A172 (cell line): ENCODE measurements around the gene TRAPPC5. TPM values are rescaled to one million over a fixed set of nuclear protein-coding genes. Genes with fewer than 3 reads are reported as not detected.

Experiments
- DNase-seq: peaks from one replicate; pipeline ENCODE4 v3.0.0-alpha.2; 2015; ENCODE audit warnings: low spot score
- total RNA-seq: library from RNA; depleted of rRNA; stranded (reverse); fragments of >200 nt; shearing (Covaris generic); gene quantifications from 2 replicates; pipeline ENCODE4 v1.2.3, GENCODE V29; 2014

The TRAPPC5 gene
- total RNA-seq, 1 experiment from 2014 or later, result 176 TPM

DNA sequence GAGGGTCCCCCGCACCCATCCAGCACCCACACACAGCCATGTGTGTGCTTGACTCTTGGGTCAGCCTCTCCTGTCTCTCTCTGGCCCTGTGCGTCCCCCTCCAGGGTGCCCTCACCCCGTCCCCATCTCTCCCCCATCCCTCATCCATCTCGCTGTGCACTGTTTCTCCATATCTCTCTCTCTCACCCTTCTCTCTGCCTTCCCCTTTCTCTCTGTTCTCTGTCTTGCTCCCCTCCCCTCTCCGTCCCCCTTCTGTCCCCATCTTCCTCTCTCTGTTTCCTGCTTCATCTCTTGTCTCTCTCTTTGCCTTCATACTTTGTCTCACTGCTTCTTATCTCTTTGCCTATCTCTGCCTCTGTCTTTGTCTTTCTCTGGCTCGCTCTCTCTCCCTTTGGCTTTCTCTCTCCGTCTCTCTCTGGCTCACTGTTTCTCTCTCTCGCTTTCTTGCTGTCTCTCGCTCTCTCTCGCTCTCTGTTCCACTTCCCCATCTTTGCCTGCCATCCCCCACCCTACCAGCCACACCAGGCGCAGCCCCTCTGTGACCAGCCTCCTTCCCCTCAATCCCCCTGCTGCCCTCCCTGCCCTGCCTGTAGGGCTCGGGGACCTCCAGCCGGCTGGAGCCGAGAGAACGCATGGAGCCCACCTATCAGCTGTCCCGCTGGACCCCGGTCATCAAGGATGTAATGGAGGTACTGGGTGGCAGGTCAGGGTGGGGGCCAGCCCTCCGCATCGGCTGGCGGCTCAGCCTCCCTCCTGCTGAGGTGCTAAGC is 34.8 kb upstream of the TRAPPC5 start:
- no peak for DNase-seq

DNA sequence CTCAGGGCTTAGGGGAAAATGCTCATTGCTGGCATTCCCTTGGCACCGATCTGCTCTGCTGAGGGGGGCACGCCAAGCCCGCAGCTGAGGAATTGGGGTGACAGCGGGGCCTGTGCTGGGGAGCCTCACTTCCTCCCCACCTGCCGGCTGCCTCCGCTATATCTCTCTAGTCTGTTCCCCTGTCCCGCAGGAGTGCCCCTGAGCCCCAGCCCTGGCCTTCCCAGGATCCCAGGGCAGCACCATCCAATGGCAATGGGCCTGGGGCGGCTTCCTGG is 34.3 kb upstream of the TRAPPC5 start:
- no peak for DNase-seq

DNA sequence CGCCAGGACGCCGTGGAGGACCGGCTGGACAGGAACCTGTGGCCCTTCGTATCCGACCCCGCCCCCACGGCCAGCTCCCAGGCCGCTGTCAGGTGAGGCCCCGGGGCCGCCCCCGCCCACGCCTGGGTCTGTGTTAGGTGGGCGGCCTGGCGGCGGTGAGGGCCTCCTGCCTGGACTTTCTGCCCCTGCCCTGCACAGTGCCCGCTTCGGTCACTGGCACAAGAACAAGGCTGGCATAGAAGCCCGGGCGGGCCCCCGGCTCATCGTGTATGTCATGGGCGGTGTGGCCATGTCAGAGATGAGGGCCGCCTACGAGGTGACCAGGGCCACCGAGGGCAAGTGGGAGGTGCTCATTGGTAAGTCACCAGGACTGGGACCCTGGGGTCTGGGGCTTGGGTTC is 33.5 kb upstream of the TRAPPC5 start:
- DNase-seq, result no peak

DNA sequence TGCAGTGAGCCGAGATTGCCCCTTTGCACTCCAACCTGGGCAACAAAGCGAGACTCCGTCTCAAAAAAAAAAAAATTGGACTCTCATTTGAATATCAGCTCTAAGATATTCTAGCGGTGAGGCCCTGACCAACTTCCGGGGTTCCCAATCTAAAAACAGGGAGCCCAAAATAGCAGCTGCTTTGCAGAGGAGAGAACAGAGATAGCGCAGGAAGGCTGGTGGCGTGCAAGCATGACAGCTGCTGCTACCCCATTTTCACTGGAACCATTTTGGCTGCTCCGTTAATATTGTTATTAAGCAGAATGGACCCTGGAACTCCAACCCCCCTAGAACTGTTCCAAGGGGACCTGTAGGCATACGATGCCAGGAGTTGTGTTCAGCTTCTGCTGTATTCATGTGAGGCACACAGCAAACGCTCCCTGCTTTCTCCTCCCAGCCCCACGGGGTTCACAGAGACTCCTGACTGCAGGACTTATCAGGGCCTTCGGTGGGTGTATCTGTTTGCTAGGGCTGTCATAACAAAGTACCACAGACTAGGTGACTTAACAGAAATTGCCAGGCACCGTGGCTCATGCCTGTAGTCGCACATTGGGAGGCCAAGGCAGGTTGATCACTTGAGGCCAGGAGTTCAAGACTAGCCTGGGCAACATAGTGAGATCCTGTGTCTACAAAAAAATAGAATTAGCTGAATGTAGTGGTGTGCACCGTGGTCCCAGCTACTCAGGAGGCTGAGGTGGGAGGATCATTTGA is 32.2 kb upstream of the TRAPPC5 start:
- no peak for DNase-seq

DNA sequence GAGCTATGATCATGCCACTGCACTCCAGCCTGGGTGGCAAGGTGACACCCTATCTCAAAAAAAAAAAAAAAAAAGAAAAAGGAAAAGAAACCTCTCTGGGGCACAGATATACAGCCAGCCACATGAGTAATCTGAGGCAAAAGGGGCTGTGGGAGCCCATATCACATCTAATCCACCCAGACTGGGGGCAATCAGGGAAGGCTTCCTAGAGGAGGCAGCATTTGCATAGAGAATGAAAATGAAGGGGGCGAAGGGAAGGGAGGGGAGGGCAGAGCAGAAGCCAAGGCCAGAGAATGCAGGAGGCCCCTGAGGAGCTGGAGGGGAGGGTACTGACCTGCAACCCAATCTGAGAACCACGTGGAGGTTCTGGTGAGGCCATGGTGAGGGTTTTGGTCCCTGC is 30.5 kb upstream of the TRAPPC5 start:
- DNase-seq, result no peak

DNA sequence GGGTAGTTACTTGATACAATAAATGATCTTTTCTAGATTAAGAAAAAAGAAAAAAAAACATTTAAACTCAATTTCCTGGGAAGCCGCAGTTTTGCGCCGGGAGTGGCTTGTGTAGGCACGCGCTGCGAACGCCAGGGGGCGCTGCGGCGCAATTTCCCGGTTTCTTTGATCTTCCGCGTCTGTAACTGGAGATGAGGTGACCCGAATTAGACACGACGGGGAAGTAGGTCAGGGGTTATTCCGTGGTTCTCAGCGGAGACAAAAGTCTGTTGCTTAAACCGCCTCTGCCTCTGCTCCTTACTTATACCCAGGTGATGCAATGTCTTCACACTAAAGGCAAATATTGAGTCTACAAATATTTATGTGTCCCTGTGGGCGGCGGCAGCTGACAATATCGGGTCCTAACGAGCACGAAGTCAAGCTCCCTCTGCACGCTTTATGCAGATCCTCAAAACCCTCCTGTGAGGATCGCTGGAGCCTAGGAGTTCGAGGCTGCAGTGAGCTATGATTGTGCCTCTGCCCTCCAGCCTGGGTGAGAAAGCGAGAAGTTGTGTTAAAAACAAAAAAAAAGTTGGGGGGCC is 28.5 kb upstream of the TRAPPC5 start:
- DNase-seq, result peak; percentile 49

DNA sequence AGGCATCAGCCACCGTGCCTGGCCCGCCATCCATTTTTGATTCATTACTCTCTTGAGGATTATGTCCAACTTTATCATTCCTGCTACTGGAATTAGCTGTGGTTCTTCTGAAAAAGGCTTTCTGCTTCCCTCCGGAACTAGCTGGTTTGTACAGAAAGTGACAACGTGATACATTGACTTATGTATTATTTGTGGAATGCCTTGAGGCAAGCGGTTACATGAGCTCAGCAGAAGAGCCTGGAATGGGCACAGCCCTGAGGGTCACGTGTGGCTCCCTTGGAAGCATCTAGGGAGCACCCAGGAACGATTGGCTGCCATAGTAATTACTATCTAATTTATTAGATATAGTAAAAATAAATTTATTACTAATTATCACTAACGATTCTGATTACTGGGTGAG is 26.2 kb upstream of the TRAPPC5 start:
- DNase-seq, result no peak

DNA sequence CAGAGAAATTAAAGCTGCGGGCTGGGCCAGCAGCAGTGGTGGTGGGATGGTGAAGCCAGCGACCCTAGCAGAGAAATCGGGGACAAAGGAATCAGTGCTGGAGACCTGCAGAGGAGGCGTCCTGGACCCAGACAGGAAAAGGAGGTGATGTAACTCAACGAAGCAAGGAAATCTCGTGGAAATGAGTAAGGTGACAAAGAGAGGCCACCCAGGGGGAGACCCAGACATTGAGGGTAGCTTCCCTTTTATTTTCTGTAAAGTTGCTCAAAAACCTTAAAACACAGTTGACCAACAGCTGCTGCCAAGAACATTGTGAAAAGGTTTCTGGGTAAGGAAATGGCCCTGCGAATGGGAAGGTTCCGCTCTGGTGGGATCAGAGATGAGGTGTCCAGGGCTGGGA is 25.1 kb upstream of the TRAPPC5 start:
- no peak for DNase-seq

DNA sequence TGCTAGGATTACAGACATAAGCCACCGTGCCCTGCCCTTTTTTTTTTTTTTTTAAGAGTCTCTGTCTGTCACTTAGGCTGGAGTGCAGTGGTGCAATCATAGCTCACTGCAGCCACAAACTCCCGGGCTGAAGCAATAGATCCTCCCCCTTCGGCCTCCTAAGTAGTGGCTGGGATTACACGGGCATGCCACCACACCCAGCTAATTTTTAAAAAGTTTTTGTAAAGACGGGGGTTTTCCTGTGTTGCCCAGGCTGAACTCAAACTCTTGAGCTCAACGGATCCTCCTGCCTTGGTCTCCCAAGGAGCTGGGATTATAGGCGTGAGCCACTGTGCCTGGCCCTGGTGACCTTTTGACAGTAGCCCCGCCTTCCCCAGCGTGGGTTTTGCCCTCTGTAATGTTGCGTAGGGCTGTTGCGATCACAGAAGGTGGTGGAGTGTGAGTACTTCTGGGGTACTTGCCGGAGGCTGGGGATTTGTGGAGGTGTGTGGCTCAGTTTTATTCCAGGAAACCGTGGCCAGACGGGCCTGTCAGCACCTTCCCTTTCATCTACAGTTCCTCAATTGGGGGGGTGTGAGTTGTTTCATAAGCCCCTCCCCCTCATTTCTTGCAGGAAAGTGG is 23.4 kb upstream of the TRAPPC5 start:
- DNase-seq, result no peak

DNA sequence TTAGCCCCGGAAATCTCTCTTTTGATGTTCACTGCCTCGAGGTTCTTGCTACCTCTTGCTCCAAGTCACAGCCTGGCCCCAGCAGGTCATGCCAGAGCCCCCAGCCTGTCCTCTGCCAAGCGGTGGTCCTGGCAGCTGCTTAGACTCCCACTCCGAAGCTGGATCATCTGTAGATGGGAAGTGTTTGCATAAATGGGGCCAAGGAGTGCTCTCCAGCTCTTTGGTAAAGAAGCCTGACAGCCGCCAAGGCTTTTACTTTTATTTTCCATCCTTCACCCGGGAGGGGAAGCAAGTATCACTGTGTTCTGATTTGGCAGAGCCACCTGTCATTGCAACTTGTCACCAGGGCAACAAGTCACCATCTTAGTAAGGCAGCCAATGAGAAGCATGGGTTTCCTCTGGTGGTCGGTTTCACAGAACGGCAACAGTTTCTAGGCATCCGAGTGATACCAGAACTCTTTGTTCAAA is 22.4 kb upstream of the TRAPPC5 start:
- peak; percentile 16 for DNase-seq

DNA sequence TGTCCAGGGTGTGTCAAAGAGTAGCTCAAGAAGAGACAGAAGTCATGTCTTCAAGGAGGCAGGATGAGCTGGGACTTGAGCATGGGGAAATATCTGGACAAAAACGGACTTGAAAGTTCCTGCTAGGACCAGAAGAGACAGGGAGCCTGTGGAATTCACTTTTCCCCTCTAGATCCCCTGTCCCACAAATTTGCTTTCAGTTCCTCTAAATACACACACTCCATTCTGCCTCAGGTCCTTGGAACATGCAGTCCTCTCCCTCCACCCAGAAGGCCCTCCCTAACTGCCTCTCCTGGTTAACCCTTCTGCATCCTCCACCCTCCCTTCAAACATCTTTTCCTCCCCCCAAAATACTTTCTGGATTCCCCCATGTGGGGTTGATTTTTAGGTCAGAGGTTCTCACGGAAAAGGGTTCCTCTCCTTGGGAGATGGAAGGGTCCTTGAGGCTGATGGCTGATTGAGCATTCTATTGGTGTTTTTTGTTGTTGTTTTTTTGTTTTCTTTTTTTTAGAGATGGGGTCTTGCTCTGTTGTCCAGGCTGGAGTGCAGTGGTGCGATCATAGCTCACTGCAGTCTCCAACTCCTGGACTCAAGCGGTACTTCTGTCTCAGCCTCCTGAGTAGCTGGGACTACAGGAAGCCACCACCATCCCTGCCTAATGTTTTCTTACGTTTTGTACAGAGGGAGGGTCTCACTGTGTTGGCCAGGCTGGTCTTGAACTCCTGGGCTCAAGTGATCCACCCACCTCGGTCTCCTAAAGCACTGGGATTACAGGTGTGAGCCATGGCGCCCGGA is 18.7 kb upstream of the TRAPPC5 start:
- no peak for DNase-seq

DNA sequence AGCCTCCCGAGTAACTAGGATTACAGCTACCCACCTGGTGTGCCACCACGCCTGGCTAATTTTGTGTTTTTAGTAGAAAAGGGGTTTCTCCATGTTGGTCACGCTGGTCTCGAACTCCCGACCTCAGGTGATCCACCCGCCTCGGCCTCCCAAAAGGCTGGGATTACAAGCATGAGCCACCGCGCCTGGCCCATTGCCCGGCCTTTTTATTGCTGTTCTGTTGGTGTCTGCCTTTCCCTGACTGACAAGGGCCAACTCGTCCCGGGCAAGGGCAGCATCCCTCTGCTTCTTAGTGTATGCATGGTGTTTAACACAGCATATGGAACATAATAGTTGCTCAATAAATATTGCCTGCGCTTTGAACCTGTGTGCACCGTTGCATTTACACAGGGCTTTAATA is 18.0 kb upstream of the TRAPPC5 start:
- no peak for DNase-seq

DNA sequence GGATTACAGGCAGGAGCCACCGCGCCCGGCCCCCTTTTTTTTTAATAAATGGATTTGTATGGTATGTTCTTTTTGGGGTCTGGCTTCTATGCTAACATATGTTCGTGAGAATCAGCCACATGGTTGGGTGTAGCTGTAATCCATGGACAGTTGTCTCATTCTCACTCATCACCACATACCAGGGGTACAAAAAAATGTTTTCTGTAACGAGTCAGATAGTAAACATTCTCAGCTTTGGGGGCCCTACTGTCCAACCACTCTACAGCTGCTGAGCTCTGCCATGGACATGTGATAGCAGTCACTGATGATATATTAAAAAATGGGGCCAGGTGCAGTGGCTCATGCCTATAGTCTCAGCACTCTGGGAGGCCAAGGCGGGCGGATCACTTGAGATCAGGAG is 16.9 kb upstream of the TRAPPC5 start:
- no peak for DNase-seq

DNA sequence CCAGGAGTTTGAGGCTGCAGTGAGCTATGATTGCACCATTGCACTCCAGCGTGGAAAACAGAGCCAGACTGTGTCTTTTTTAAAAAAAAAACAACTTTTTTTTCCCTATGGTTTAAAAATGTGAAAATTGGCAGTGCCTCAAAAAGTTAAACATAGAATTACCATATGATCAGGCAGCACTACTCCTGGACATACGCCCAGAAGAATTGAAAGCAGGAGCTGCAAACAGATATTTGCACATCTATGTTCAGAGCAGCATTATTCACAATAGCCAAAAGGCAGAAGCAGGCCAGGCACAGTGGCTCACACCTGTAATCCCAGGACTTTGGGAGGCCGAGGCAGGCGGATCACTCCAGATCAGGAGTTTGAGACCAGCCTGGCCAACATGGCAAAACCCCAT is 15.6 kb upstream of the TRAPPC5 start:
- no peak for DNase-seq

DNA sequence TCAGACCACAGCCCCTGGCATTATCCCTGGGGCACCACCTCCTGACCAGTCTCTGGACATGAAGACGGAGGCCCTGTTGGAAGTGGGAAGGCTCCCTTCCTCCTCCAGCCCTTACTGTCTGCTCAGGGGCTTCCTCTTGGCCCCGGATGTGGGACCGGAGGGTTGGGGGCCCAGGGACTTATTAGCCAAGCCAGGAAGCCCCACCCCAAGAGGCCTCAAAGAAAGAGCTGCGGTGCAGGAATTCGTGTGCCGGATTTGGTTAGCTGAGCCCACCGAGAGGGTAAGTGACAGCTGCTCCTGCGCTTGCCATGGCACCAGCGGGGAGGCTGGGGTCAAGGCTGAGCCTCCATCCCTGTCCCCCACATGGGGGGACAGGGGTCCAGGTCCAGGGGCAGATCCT is 11.8 kb upstream of the TRAPPC5 start, which contains the start of gene RETN:
TSS of gene RETN (plus strand) at position 208 of the 400 bp plus-strand sequence. CDS start 278 bp downstream, outside the sequence.
- DNase-seq, result no peak

DNA sequence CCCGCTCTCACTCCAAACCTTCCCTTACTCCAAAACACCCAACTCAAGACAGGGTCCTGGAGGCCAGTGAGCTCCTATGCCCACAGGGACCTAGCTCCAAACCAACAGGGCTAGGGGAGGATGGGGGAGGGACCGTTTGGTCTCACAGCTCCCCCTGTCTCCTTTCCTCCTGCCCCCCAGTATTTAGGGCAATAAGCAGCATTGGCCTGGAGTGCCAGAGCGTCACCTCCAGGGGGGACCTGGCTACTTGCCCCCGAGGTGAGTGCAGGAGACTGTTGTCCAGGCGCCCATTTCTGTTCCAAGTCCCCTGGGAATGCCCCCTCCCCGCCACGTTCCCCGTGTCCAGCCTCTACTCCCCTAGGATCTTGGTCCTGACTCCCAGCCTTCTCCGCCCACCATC is 11.0 kb upstream of the TRAPPC5 start:
- DNase-seq, result no peak

DNA sequence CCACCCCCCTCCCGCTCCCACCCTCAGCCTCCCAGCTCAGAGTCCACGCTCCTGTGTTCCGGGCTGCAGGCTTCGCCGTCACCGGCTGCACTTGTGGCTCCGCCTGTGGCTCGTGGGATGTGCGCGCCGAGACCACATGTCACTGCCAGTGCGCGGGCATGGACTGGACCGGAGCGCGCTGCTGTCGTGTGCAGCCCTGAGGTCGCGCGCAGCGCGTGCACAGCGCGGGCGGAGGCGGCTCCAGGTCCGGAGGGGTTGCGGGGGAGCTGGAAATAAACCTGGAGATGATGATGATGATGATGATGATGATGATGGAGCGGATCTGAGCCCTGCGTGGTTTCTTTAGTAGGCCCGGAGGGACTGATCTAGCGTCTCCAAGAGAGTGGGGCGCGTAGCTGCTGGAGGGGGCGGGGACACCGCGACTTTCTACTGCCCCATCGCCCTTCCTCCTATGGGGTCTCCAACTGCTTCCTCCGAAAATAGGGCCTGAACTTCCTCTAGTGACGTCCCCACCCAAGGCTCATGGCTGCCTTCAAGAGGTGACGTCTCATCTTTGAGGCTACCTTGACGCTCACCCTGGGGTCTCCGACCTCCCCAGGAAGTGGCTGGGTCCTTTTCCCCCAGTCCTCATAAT is 10.4 kb upstream of the TRAPPC5 start:
- no peak for DNase-seq

DNA sequence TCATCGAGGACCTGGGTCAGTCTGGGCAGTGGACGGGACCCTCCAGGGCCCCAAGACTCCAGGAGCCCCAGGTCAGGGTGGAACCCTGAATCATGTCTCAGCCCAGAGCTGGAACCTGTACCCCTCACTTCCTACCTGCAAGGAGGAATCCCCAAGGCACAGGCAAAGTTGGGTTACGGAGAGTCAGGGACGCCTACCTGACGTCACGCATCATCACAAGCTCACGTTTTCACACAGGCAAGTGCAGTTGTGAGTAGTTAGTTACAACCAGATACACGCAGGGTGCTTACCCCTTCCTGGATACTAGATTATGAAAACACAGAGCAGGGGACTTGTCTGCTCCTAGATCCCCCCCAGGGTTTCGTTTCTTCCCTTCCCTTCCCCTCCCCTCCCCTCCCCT is 9.8 kb upstream of the TRAPPC5 start:
- DNase-seq, result no peak

DNA sequence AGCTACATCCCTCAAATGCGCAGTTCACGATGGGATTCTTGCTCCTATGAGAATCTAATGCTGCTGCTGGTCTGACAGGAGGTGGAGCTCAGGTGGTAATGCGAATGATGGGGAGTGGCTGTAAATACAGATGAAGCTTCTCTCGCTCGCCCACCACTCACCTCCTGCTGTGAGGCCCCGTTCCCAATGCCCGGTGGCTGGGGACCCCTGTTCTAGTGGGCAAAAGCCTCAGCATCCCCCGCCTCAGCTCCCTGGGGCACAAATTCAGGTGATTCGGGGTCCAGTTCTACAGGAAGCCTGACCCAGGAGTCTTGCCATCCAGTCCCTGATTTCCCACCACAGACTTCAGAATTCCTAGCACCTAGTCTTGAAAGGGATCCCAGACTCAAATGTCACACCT is 8.1 kb upstream of the TRAPPC5 start:
- no peak for DNase-seq

DNA sequence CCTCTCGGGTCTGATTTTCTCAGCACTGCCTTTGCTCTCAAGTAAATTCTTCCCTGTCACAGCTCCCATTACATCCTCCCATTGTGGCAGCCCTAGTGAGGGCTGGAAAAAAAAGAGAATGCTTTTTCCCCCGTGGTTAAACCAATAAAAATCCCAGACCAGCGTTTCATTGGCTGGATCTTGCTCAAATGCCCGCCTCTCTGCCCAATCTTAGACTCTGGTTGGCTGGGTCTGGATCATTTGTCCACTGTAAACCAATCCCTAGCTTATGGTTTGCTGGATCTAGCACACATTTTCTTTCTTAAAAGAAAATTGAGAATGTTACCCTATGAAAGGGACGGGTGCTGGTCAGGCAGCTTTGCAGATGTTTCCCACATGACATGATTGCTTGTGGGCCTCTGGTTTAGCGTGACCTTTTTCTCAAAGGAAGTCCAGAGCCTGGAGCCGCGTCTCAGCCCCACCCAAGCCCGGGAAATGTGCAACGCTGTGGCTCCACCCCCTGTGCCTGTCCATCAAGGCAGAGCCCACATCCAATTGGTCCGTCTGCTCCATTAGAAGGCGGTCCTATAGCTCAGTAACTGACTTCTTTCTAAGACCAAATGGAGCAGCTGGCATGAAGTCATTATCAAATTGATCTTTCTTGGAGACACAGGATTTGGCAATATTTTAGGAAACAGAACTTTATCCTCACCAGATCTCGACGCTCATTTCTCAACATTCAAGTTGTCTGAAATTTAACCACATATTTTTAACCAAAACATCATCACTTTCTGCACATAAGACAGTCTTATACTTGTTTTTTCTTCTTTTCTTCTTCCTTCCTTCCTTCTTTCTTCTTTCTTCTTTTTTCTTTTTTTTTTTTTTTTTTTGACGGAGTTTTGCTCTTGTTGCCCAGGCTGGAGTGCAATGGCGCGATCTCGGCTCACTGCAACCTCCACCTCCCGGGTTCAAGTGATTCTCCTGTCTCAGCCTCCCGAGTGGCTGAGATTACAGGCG is 6.3 kb upstream of the TRAPPC5 start:
- DNase-seq, result peak; percentile 60
